Measurements from ENCODE around the gene SLC4A2.

SLC4A2 gene

DNA sequence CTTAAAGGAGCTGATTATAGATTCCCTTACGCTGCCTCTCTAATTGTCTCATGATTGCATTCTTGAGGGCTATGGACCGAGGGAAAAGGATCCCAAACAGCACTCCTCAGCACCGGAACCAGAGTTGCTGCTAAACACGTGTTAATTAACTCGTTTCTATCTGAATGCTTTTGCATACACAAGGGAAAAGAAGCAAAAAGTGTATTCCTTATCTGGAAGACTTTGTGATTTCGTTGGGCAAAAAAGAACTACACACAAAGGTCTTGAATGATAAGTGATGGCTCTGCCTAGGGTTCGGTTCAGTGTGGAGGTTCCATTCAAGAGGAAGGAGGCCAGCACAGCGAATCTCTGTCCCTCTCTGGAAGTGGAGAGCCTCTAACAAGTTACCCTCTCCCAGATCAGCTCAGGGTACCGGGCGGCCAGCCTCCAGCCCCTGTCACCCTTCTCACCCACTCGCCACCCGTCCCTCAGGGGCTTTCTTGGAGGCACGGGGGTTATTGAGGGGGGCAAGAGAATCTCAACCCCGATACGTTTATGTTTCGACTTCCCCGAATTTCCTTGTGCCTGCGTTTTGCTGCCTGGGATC lies 515 bp upstream of the SLC4A2 start:
- TF ChIP-seq ARNTL (CRISPR knock-in tag; IDR thresholded peaks at IDR 0.05; ENCODE audit: borderline replicate concordance, low read depth): no peak
- TF ChIP-seq ZNF70 (CRISPR knock-in tag; IDR thresholded peaks at IDR 0.05): no peak
- TF ChIP-seq RARB (CRISPR knock-in tag; IDR thresholded peaks at IDR 0.05): no peak
- no peak for TF ChIP-seq ZNF565 (CRISPR knock-in tag; conservative IDR thresholded peaks at IDR 0.05; ENCODE audit: low read depth)
- TF ChIP-seq PPARA (CRISPR knock-in tag; IDR thresholded peaks at IDR 0.05; ENCODE audit: borderline replicate concordance): no peak
- no peak for TF ChIP-seq BACH2 (CRISPR knock-in tag; IDR thresholded peaks at IDR 0.05; ENCODE audit: borderline replicate concordance)
- TF ChIP-seq, protein P1, sequence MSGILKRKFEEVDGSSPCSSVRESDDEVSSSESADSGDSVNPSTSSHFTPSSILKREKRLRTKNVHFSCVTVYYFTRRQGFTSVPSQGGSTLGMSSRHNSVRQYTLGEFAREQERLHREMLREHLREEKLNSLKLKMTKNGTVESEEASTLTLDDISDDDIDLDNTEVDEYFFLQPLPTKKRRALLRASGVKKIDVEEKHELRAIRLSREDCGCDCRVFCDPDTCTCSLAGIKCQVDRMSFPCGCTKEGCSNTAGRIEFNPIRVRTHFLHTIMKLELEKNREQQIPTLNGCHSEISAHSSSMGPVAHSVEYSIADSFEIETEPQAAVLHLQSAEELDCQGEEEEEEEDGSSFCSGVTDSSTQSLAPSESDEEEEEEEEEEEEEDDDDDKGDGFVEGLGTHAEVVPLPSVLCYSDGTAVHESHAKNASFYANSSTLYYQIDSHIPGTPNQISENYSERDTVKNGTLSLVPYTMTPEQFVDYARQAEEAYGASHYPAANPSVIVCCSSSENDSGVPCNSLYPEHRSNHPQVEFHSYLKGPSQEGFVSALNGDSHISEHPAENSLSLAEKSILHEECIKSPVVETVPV (CRISPR knock-in tag; IDR thresholded peaks at IDR 0.05): no peak
- no peak for TF ChIP-seq ZFP30 (CRISPR knock-in tag; IDR thresholded peaks at IDR 0.05)
- no peak for ATAC-seq

DNA sequence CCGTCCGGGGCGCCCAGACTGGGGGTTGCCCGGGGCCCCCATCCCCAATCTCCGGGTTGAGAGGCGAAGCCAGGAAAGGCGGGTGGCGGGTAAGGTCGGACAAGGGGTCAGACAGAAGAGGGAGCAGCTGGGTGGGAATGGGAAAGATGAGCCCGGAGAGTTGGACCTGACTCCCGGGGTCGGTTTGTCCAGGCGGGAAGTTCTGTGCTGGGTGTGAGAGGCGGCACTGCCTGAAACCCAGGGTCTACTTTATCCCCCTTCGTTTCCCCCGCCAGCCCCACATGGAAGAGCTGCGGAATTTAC lies 675 bp downstream of the SLC4A2 start:
- ATAC-seq: peak; percentile 2; the same call in 2 of the 3 replicates
- TF ChIP-seq ARNTL (CRISPR knock-in tag; IDR thresholded peaks at IDR 0.05; ENCODE audit: borderline replicate concordance, low read depth) (no peak), ZFP3 (CRISPR knock-in tag; IDR thresholded peaks at IDR 0.05) (no peak), ZNF70 (CRISPR knock-in tag; IDR thresholded peaks at IDR 0.05) (no peak), ESRRG (CRISPR knock-in tag; IDR thresholded peaks at IDR 0.05) (no peak)

DNA sequence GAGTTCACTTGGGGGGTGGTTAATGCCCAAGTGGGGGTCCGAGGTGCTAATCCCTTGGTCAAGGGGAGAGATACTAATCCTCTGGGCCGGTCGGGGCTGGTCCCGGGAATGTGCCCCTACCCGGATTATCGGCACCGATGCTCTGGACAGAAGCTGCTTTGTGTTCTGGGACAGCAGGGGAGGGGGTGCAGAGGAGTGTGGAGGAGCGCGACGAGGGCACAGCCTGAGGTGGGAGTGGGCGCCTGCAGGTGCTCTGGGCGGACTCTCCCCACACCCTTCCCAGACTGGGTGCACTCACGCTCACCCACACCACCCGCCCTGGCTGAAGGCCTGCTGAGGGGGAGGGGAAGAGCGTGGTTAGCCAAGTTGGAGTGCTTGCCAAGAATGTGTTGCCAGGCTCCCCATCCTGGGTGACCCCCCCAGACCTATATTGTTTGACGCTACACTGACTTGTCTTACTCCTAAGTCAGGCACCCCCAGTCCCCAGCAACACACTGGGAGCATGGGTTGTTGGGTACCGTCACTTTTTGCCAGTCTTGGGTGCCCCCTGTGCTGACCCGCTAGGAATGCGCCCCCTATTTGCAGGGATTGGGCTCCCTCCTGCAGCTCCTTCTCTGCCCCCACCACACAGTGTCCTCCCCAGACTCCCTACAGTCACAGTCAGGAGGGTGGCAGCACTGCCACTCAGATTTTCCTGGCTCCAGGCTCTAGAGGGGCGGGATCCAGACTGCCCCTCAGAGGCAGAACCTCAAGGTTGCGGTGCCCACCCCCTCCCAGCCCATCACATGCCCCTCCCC lies 1.2 kb downstream of the SLC4A2 start:
- TF ChIP-seq, protein P2, sequence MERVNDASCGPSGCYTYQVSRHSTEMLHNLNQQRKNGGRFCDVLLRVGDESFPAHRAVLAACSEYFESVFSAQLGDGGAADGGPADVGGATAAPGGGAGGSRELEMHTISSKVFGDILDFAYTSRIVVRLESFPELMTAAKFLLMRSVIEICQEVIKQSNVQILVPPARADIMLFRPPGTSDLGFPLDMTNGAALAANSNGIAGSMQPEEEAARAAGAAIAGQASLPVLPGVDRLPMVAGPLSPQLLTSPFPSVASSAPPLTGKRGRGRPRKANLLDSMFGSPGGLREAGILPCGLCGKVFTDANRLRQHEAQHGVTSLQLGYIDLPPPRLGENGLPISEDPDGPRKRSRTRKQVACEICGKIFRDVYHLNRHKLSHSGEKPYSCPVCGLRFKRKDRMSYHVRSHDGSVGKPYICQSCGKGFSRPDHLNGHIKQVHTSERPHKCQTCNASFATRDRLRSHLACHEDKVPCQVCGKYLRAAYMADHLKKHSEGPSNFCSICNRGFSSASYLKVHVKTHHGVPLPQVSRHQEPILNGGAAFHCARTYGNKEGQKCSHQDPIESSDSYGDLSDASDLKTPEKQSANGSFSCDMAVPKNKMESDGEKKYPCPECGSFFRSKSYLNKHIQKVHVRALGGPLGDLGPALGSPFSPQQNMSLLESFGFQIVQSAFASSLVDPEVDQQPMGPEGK (CRISPR knock-in tag; IDR thresholded peaks at IDR 0.05; ENCODE audit: borderline replicate concordance): peak; percentile 89; the same call in 1 of the 2 replicates
- TF ChIP-seq ZFP3 (CRISPR knock-in tag; IDR thresholded peaks at IDR 0.05) (peak; percentile 91), PPARA (CRISPR knock-in tag; IDR thresholded peaks at IDR 0.05; ENCODE audit: borderline replicate concordance) (no peak)
- peak; percentile 0; the same call in 2 of the 3 replicates for ATAC-seq

DNA sequence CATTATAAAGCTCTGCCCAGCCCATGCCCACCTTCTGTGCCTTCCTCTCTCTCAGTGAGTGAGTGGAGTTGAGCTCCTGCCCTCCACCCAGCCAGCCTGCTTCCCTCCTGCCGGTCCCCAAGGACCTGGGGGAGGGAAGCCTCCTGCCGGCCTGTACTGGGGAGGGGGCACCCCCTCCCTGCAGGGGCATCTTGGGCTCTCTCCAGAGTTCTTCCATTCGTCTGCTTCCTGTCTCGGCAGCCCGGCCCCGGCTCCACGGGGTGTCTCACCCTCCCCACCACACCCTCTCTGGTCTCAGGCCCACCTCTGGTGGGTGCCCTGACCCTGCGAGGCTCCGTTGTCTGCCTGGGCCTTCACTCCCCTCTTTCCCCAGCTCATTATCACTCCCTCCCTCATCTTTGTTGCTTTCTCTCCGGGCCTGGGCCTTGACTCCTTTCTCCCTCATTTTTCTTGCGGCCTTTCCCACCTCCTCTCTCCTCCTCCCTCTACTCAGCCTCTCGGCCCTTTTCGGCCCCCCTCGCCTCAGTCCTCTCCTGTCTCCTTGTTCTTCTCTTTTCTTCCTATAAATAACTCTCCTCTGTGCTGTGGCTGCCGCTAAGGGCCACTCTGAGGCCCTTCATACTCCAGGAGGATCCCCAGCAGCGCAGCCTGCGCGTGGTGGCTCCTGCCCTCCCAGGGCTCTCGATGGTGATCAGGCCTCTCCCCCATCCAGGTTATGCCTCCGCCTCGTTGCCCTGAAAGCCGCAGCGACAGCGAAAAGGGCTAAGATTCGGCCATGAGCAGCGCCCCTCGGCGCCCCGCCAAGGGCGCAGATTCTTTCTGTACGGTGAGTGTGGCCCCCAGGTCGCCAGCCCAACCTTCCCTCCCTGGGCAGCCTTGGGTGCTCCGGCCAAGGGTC lies 2.1 kb downstream of the SLC4A2 start:
- TF ChIP-seq ZFP30 (CRISPR knock-in tag; IDR thresholded peaks at IDR 0.05) (no peak), OSR1 (CRISPR knock-in tag; IDR thresholded peaks at IDR 0.05) (no peak), ZFP3 (CRISPR knock-in tag; IDR thresholded peaks at IDR 0.05) (no peak), TOX (CRISPR knock-in tag; IDR thresholded peaks at IDR 0.05; ENCODE audit: borderline replicate concordance) (no peak), BACH2 (CRISPR knock-in tag; IDR thresholded peaks at IDR 0.05; ENCODE audit: borderline replicate concordance) (no peak), RARB (CRISPR knock-in tag; IDR thresholded peaks at IDR 0.05) (no peak), GLIS3 (CRISPR knock-in tag; IDR thresholded peaks at IDR 0.05) (no peak), ZNF70 (CRISPR knock-in tag; IDR thresholded peaks at IDR 0.05) (no peak), ARNTL (CRISPR knock-in tag; IDR thresholded peaks at IDR 0.05; ENCODE audit: borderline replicate concordance, low read depth) (no peak), ZNF565 (CRISPR knock-in tag; conservative IDR thresholded peaks at IDR 0.05; ENCODE audit: low read depth) (no peak), ESRRG (CRISPR knock-in tag; IDR thresholded peaks at IDR 0.05) (no peak), TCF4 (CRISPR knock-in tag; IDR thresholded peaks at IDR 0.05; ENCODE audit: borderline replicate concordance) (no peak), CSDC2 (CRISPR knock-in tag; IDR thresholded peaks at IDR 0.05) (no peak), PPARA (CRISPR knock-in tag; IDR thresholded peaks at IDR 0.05; ENCODE audit: borderline replicate concordance) (no peak)
- TF ChIP-seq, protein P3, sequence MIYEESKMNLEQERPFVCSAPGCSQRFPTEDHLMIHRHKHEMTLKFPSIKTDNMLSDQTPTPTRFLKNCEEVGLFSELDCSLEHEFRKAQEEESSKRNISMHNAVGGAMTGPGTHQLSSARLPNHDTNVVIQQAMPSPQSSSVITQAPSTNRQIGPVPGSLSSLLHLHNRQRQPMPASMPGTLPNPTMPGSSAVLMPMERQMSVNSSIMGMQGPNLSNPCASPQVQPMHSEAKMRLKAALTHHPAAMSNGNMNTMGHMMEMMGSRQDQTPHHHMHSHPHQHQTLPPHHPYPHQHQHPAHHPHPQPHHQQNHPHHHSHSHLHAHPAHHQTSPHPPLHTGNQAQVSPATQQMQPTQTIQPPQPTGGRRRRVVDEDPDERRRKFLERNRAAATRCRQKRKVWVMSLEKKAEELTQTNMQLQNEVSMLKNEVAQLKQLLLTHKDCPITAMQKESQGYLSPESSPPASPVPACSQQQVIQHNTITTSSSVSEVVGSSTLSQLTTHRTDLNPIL (CRISPR knock-in tag; IDR thresholded peaks at IDR 0.05; ENCODE audit: low read depth): no peak
- TF ChIP-seq, protein P4, sequence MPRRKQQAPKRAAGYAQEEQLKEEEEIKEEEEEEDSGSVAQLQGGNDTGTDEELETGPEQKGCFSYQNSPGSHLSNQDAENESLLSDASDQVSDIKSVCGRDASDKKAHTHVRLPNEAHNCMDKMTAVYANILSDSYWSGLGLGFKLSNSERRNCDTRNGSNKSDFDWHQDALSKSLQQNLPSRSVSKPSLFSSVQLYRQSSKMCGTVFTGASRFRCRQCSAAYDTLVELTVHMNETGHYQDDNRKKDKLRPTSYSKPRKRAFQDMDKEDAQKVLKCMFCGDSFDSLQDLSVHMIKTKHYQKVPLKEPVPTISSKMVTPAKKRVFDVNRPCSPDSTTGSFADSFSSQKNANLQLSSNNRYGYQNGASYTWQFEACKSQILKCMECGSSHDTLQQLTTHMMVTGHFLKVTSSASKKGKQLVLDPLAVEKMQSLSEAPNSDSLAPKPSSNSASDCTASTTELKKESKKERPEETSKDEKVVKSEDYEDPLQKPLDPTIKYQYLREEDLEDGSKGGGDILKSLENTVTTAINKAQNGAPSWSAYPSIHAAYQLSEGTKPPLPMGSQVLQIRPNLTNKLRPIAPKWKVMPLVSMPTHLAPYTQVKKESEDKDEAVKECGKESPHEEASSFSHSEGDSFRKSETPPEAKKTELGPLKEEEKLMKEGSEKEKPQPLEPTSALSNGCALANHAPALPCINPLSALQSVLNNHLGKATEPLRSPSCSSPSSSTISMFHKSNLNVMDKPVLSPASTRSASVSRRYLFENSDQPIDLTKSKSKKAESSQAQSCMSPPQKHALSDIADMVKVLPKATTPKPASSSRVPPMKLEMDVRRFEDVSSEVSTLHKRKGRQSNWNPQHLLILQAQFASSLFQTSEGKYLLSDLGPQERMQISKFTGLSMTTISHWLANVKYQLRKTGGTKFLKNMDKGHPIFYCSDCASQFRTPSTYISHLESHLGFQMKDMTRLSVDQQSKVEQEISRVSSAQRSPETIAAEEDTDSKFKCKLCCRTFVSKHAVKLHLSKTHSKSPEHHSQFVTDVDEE (CRISPR knock-in tag; IDR thresholded peaks at IDR 0.05): no peak
- no peak for ATAC-seq
